PC-9 (cell line): ENCODE results near the gene KIAA0513. TPM values are rescaled to one million over a fixed set of nuclear protein-coding genes. Genes with fewer than 3 reads are reported as not detected.

ENCODE experiments used
- BruUV-seq: library from RNA; stranded (reverse); fragments of 400-500 nt; replicated peaks from 2 replicates; lab custom pipeline; 2021; lab: Mats Ljungman, UMichigan
- CTCF ChIA-PET: fragments of 300-600 bp; sonication (Branson Sonifier 250); formaldehyde crosslinking; loops from one replicate; lab custom pipeline; 2022; ENCODE audit warnings: antibody characterized with exemption; lab: Charles Lee
- POLR2A ChIA-PET: fragments of 300-600 bp; sonication (Branson Sonifier 250); formaldehyde crosslinking; loops from one replicate; lab custom pipeline; 2022; ENCODE audit warnings: antibody characterized with exemption; ENCODE audit not compliant: unreplicated experiment; lab: Charles Lee
- DNase-seq, 2 experiments: peaks; one replicate each; pipeline versions ENCODE4 v3.0.0 to v3.0.0-alpha.2; 2015 to 2022; ENCODE audit warnings: mixed read lengths in 1 of 2
- H2AFZ ChIP-seq: fragments of 200-600 bp; sonication (generic); 2 replicates; pipeline ENCODE4 v1.8.1; 2017; ENCODE audit warnings: antibody characterized with exemption
- H3F3A ChIP-seq: fragments of 200-600 bp; sonication (generic); 2 replicates; pipeline ENCODE4 v1.8.1; 2017; ENCODE audit warnings: antibody characterized with exemption, mild to moderate bottlenecking, low read depth; ENCODE audit not compliant: insufficient read depth
- H3K27ac ChIP-seq: fragments of 200-600 bp; sonication (generic); 2 replicates; pipeline ENCODE4 v1.6.1; 2016; ENCODE audit warnings: mixed run types
- H3K27me3 ChIP-seq: fragments of 200-600 bp; sonication (generic); 2 replicates; pipeline ENCODE4 v1.6.1; 2016; ENCODE audit warnings: low read depth, mixed run types; ENCODE audit not compliant: insufficient read depth
- H3K36me3 ChIP-seq: fragments of 200-600 bp; sonication (generic); 2 replicates; pipeline ENCODE4 v1.6.1; 2016; ENCODE audit warnings: low read depth, mixed run types
- H3K4me1 ChIP-seq: fragments of 200-600 bp; sonication (generic); replicated peaks from 2 replicates; pipeline ENCODE4 v1.6.1; 2016; ENCODE audit warnings: mixed run types; ENCODE audit not compliant: insufficient read depth
- H3K4me2 ChIP-seq: fragments of 200-600 bp; sonication (generic); 2 replicates; pipeline ENCODE4 v1.6.1; 2017; ENCODE audit warnings: mixed run types
- H3K4me3 ChIP-seq: fragments of 200-600 bp; sonication (generic); 2 replicates; pipeline ENCODE4 v1.6.1; 2016; ENCODE audit warnings: mixed run types
- H3K79me2 ChIP-seq: fragments of 200-600 bp; sonication (generic); 2 replicates; pipeline ENCODE4 v1.6.1; 2017; ENCODE audit warnings: low read depth, mixed run types
- H3K9me2 ChIP-seq: fragments of 200-600 bp; sonication (generic); 2 replicates; pipeline ENCODE4 v1.8.1; 2017; ENCODE audit warnings: mild to moderate bottlenecking; ENCODE audit not compliant: insufficient read depth
- H3K9me3 ChIP-seq: fragments of 200-600 bp; sonication (generic); 2 replicates; pipeline ENCODE4 v1.8.1; 2016; ENCODE audit warnings: low read depth; ENCODE audit not compliant: insufficient read depth
- H4K20me1 ChIP-seq: fragments of 200-600 bp; sonication (generic); 2 replicates; pipeline ENCODE4 v1.8.1; 2017; ENCODE audit not compliant: insufficient read depth
- EZH2 ChIP-seq: fragments of 200-600 bp; sonication (generic); IDR thresholded peaks from 2 replicates; pipeline ENCODE4 v1.8.0; 2017; ENCODE audit warnings: antibody characterized with exemption, low read depth
- intact Hi-C: fragments of 100-400 bp; cut with micrococcal nuclease; formaldehyde crosslinking; loops from one replicate; pipeline ENCODE4 v1.10.0; 2022; ENCODE audit not compliant: unreplicated experiment
- total RNA-seq: library from RNA; stranded (reverse); gene quantifications from 2 replicates; pipeline ENCODE4 v1.2.3, GENCODE V29; 2021
- TF ChIP-seq, protein P1 (sequence below): fragments of 200-600 bp; sonication (generic); conservative IDR thresholded peaks from 2 replicates; pipeline ENCODE4 v1.6.1; 2017; ENCODE audit warnings: mixed run types, antibody characterized with exemption, mild to moderate bottlenecking, moderate library complexity

KIAA0513 gene
- total RNA-seq, 1 experiment from 2014 or later: 4.3 TPM

- intact Hi-C loops: no loop called here
- peaks cover 94% of the 10 kb centered on the region for H3K79me2 ChIP-seq
- H3K4me3 ChIP-seq: no peak overlapping the region
- no peaks in the 10 kb centered on the region for H4K20me1 ChIP-seq
- ChIA-PET POLR2A (no interaction called here), CTCF (interaction anchor here (0.7 kb wide), 1 partner anchor 81 kb away, joined by 4 read pairs; no protein-coding TSS in a partner anchor)
- H3F3A ChIP-seq: peaks cover 39% of the 10 kb centered on the region
- no peaks in the 10 kb centered on the region for H3K27me3 ChIP-seq
- no peak for TF ChIP-seq EZH2
- TF ChIP-seq, protein P1, sequence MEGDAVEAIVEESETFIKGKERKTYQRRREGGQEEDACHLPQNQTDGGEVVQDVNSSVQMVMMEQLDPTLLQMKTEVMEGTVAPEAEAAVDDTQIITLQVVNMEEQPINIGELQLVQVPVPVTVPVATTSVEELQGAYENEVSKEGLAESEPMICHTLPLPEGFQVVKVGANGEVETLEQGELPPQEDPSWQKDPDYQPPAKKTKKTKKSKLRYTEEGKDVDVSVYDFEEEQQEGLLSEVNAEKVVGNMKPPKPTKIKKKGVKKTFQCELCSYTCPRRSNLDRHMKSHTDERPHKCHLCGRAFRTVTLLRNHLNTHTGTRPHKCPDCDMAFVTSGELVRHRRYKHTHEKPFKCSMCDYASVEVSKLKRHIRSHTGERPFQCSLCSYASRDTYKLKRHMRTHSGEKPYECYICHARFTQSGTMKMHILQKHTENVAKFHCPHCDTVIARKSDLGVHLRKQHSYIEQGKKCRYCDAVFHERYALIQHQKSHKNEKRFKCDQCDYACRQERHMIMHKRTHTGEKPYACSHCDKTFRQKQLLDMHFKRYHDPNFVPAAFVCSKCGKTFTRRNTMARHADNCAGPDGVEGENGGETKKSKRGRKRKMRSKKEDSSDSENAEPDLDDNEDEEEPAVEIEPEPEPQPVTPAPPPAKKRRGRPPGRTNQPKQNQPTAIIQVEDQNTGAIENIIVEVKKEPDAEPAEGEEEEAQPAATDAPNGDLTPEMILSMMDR: no peak
- BruUV-seq: no TSS peak
- H3K9me3 ChIP-seq: no peaks in the 10 kb centered on the region
- H3K9me2 ChIP-seq: no peaks in the 10 kb centered on the region
- H3K4me2 ChIP-seq: peak overlapping the region; percentile 57
- no peak for DNase-seq
- H3K27ac ChIP-seq: peak overlapping the region; percentile 66; the same call in 1 of the 2 replicates
- H2AFZ ChIP-seq: no peak overlapping the region
- H3K4me1 ChIP-seq: peaks cover 58% of the 10 kb centered on the region
- H3K36me3 ChIP-seq: no peaks in the 10 kb centered on the region
These were observed 23.6 kb upstream of the KIAA0513 start for GRCh38 chr16:85003725-85004586.

DNA sequence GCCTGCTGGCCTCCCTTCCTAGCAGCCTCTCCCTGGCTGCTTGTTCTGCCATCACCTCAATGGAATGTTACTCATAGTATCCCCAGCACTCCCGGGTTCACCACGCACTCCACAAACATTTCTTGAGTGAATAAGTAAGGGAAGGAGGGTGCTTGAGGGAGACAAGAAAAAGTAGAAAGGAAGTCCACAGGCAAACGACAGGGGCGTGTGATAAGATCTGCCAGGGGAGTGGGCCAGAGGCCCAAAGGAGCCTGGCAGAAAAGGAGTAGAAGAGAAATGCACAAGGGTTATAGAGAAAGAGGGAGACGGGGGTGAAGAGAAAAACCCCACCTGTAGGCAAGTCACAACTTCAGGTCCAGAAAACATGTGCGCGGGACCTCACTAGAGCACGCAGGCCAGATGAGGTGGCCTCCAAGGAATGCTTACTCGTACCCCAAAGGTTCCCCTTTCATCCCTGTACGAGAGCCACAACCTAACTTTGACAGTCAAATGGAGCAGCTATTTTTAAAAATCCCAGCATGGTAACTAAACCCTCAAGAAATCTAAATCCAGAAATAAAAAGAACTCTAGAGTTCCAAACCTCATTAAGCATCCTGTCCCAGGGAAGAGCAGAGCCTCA, 22.9 kb upstream of the KIAA0513 start:
- intact Hi-C loops: no loop called here
- Histone ChIP-seq H3K9me2 (no peaks in the 10 kb centered on the region), H3K4me2 (peak overlapping the region; percentile 57), H3K4me1 (peaks cover 56% of the 10 kb centered on the region), H3K79me2 (peaks cover 99% of the 10 kb centered on the region), H3F3A (peaks cover 31% of the 10 kb centered on the region), H3K27me3 (no peaks in the 10 kb centered on the region), H3K9me3 (no peaks in the 10 kb centered on the region), H3K4me3 (no peak overlapping the region), H4K20me1 (no peaks in the 10 kb centered on the region), H3K27ac (peak overlapping the region; percentile 66), H2AFZ (no peak overlapping the region), H3K36me3 (0 out of 2 replicates have a peak, but pooled peaks cover 6% of the 10 kb centered on the region)
- CTCF ChIA-PET: interaction anchor here (0.7 kb wide), 1 partner anchor 80 kb away, joined by 4 read pairs; no protein-coding TSS in a partner anchor
- BruUV-seq: TSS peak; percentile 95
- POLR2A ChIA-PET: no interaction called here
- DNase-seq: peak; percentile 68 to 69
- TF ChIP-seq, protein P1: no peak
- TF ChIP-seq EZH2: no peak

- Histone ChIP-seq H4K20me1 (0 out of 2 replicates have a peak, but pooled peaks cover 3% of the 10 kb centered on the region), H3K9me2 (no peaks in the 10 kb centered on the region), H3K27ac (peak overlapping the region; percentile 66), H3K9me3 (no peaks in the 10 kb centered on the region), H3K4me2 (peak overlapping the region; percentile 57), H3F3A (peaks cover 24% of the 10 kb centered on the region), H3K4me1 (peaks cover 55% of the 10 kb centered on the region), H3K4me3 (no peak overlapping the region), H3K79me2 (peaks cover 99% of the 10 kb centered on the region), H3K27me3 (no peaks in the 10 kb centered on the region), H3K36me3 (0 out of 2 replicates have a peak, but pooled peaks cover 6% of the 10 kb centered on the region), H2AFZ (no peak overlapping the region)
- no peak for DNase-seq
- POLR2A ChIA-PET: interaction anchor here (0.5 to 1.1 kb wide), 4 partner anchors 11 to 155 kb away, joined by 3 to 12 read pairs (median 6); no protein-coding TSS in a partner anchor
- intact Hi-C loops: no loop called here
- no TSS peak for BruUV-seq
- TF ChIP-seq EZH2: no peak
- TF ChIP-seq, protein P1: no peak
- CTCF ChIA-PET: interaction anchor here (1.0 kb wide), 1 partner anchor 81 kb away, joined by 3 read pairs; no protein-coding TSS in a partner anchor
These were observed 22.1 kb upstream of the KIAA0513 start for GRCh38 chr16:85005285-85006069.
